GM19025 (cell line): ENCODE results near the gene TOMM40L.

ENCODE experiments used
- ATAC-seq: cut with Tn5 transposase; IDR thresholded peaks from one replicate; pipeline ENCODE4 v1.9.1; 2021; ENCODE audit warnings: mild to moderate bottlenecking, low read depth, moderate library complexity; ENCODE audit not compliant: unreplicated experiment

TOMM40L gene

GRCh38 chr1:161225534-161226319 lies at the start of gene TOMM40L:
Gene TOMM40L (plus strand): TSS chr1:161226060. CDS start chr1:161226490, 430 bp downstream.
- ATAC-seq = peak; percentile 96

GRCh38 chr1:161176468-161177111 lies 49.3 kb upstream of the TOMM40L start:
- ATAC-seq = no peak

GRCh38 chr1:161177112-161177935 lies 48.5 kb upstream of the TOMM40L start, which contains the start of gene B4GALT3:
Gene B4GALT3 (minus strand): TSS chr1:161177507. CDS start chr1:161176060, 1,447 bp downstream.
- peak; percentile 76 for ATAC-seq

- no peak for ATAC-seq
Observed at GRCh38 chr1:161177936-161178244, 48.0 kb upstream of the TOMM40L start.

GRCh38 chr1:161179698-161180097 lies 46.2 kb upstream of the TOMM40L start:
- no peak for ATAC-seq

- no peak for ATAC-seq
Observed at GRCh38 chr1:161180639-161181038, 45.2 kb upstream of the TOMM40L start.

- peak; percentile 31 for ATAC-seq
Observed at GRCh38 chr1:161182214-161182613, 43.6 kb upstream of the TOMM40L start.

- peak; percentile 61 for ATAC-seq
Observed at GRCh38 chr1:161185282-161185682, 40.6 kb upstream of the TOMM40L start.

- ATAC-seq = peak; percentile 15
Observed at GRCh38 chr1:161185732-161186311, 40.0 kb upstream of the TOMM40L start.

GRCh38 chr1:161187311-161187710 lies 38.5 kb upstream of the TOMM40L start:
- no peak for ATAC-seq

GRCh38 chr1:161188381-161188780 lies 37.5 kb upstream of the TOMM40L start:
- ATAC-seq = no peak

- ATAC-seq = no peak
Observed at GRCh38 chr1:161189036-161189435, 36.8 kb upstream of the TOMM40L start.

- no peak for ATAC-seq
Observed at GRCh38 chr1:161190962-161191521, 34.8 kb upstream of the TOMM40L start.

- ATAC-seq = no peak
Observed at GRCh38 chr1:161191971-161192370, 33.9 kb upstream of the TOMM40L start.

GRCh38 chr1:161192476-161193465 lies 33.1 kb upstream of the TOMM40L start:
- ATAC-seq = no peak

GRCh38 chr1:161193561-161194235 lies 32.2 kb upstream of the TOMM40L start:
- no peak for ATAC-seq

GRCh38 chr1:161195171-161195570 lies 30.7 kb upstream of the TOMM40L start:
- peak; percentile 55 for ATAC-seq

GRCh38 chr1:161196111-161196510 lies 29.7 kb upstream of the TOMM40L start:
- ATAC-seq = no peak
